ENCODE measurements around the gene TRHDE. TPM values are rescaled to one million over a fixed set of nuclear protein-coding genes. Genes with fewer than 3 reads are reported as not detected.

The TRHDE gene
- total and polyA plus RNA-seq, 12 donors, result 0.10 to 0.97 (median 0.46) TPM

- WGBS, 2 donors, result 29 to 48% methylated on average over 1 of the region's 1 CpG
- DNase-seq, result no peak
These were observed 10.6 kb downstream of the TRHDE start for GRCh38 chr12:72282721-72283120.

DNA sequence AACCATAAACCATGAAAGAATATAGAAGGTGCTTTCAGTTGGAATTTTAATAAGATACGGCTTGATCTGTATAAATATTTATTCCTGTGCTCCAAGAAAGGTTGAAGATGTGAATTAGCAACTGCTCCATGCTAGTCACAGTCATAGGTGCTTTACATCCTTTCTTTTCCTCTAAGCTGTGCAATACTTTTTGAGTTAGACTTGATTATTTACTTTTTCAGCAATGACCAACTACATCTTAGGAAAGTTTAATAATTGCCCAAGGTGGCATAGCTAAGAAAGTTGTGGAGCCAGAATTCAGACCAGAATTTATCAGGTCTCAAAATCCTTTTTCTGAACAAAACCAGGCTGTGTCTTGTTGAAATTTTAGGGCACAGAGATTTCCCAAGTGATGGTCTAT, 13.7 kb downstream of the TRHDE start:
- WGBS, 2 donors, result 85 to 91% methylated on average over 1 of the region's 1 CpG
- H3K9me3 ChIP-seq, result no peaks in the 10 kb centered on the region
- H3K4me1 ChIP-seq, result no peaks in the 10 kb centered on the region
- no peak overlapping the region for H3K4me3 ChIP-seq
- DNase-seq (no peak), ATAC-seq (no peak)
- no peak for TF ChIP-seq CTCF (IDR thresholded peaks at IDR 0.05)
- intact Hi-C loops (cut with DNase I), result no loop called here
- peaks cover 0 to 7% (median 0%) of the 10 kb centered on the region in 7 donors for H3K27me3 ChIP-seq
- H3K27ac ChIP-seq, result no peak overlapping the region
- H3K36me3 ChIP-seq, result no peaks in the 10 kb centered on the region

More at GRCh38 chr12:72282721-72283120, 10.6 kb downstream of the TRHDE start:
- Histone ChIP-seq H3K4me3 (no peak overlapping the region), H3K27me3 (peaks cover 0 to 34% (median 9%) of the 10 kb centered on the region in 7 donors), H3K9me3 (no peaks in the 10 kb centered on the region), H3K36me3 (no peaks in the 10 kb centered on the region), H3K27ac (no peak overlapping the region), H3K4me1 (no peaks in the 10 kb centered on the region)
- ATAC-seq, result no peak
- peak in 5 of 9 donors; percentile 7 to 38 (median 24) for TF ChIP-seq CTCF (IDR thresholded peaks at IDR 0.05)
- intact Hi-C loops (cut with DNase I), result no loop called here

DNA sequence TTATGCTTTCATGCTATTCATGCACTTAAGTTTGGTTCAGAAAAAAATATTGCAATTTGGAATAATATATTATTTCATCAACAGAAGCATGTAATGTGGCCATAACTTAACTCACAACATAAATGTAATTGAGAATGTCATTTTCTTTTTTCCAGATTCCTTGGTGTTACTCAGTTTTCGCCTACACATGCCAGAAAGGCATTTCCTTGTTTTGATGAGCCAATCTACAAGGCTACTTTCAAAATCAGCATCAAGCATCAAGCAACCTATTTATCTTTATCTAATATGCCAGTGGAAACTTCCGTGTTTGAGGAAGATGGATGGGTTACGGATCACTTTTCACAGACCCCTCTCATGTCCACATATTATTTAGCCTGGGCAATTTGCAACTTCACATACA, 14.4 kb downstream of the TRHDE start:
- no peaks in the 10 kb centered on the region for H3K4me1 ChIP-seq
- DNase-seq, result no peak
- H3K27me3 ChIP-seq, result peaks cover 0 to 7% (median 0%) of the 10 kb centered on the region in 7 donors
- H3K36me3 ChIP-seq, result no peaks in the 10 kb centered on the region
- no peak for ATAC-seq
- H3K9me3 ChIP-seq, result no peaks in the 10 kb centered on the region
- H3K27ac ChIP-seq, result no peak overlapping the region
- no peak overlapping the region for H3K4me3 ChIP-seq
- 74 to 79% methylated on average over 3 of the region's 3 CpGs for WGBS, 2 donors
- no peak for TF ChIP-seq CTCF (IDR thresholded peaks at IDR 0.05)
- intact Hi-C loops (cut with DNase I), result no loop called here

DNA sequence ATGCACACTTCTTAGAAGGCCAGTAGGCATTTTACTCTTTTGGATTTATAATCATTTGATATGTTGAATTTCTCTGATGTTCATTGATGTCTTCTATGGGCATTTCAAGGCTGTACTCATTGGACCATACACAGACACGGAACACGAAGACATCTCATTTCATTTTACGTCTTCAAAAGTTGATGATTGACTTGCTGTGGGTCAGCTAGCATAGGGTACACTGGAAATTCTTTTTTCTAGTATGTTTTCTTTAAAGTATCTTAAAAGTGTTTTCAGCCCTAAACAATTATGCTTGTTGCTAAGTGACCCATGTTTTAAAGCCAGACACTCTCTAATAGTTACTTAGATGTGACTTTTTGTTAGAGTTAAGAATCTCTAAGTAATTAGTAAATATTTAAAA, 16.3 kb downstream of the TRHDE start:
- H3K4me1 ChIP-seq, result no peaks in the 10 kb centered on the region
- no peaks in the 10 kb centered on the region for H3K9me3 ChIP-seq
- ATAC-seq (no peak), DNase-seq (no peak)
- no peak overlapping the region for H3K4me3 ChIP-seq
- H3K27me3 ChIP-seq, result peaks cover 0 to 7% (median 0%) of the 10 kb centered on the region in 7 donors
- no peak overlapping the region for H3K27ac ChIP-seq
- intact Hi-C loops (cut with DNase I), result no loop called here
- H3K36me3 ChIP-seq, result no peaks in the 10 kb centered on the region
- WGBS, 2 donors, result 92% methylated on average over 3 of the region's 3 CpGs
- TF ChIP-seq CTCF (IDR thresholded peaks at IDR 0.05), result no peak

Data from heart right ventricle (tissue), 16 donors.